T-helper 17 cell (primary cell): Measurements from ENCODE around the gene NR4A3. TPM values are rescaled to one million over a fixed set of nuclear protein-coding genes. Genes with fewer than 3 reads are reported as not detected.

Experiments used
- total RNA-seq, 4 donors: library from RNA in 2 of 4; stranded (reverse) in 2 of 4; gene quantifications; one replicate each; pipeline ENCODE4 v1.2.3 and lab custom pipeline; 2022 to 2026

The NR4A3 gene
- total RNA-seq, 2 donors from 2014 or later: 48.2 to 51.3 TPM

Other genes starting within 250 kb of the NR4A3 start
- gene STX17, start 84.8 kb downstream of the NR4A3 start, total RNA-seq: 10 to 100 TPM; 27.1 to 33.2 TPM